DMS53 treated with DMSO at 0.1 percent for 48 hours (cell line): ENCODE data around the gene MTCL1.

Experiments
- DNase-seq: peaks from one replicate; lab custom pipeline; 2025; ENCODE audit not compliant: unreplicated experiment; lab: John Stamatoyannopoulos, UW

MTCL1 gene

DNA sequence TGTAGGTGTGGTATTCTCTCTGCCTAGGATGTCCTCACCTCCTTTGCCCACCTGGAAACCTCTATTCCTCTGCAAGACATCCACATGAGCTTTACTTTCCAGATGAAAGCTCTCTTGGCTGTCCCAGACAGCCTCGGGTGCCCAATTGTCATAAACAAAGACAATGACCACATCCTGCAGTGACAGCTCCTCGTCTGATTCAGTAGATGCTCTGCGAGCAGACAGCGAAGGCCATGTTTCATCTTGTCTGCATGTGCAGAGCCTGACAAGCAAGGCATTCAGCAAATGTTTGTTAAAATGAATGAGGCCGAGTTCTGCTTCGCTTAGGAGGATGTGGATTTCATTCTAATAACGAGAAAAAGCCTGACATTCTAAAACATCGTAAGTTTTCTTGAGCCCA is 150.9 kb downstream of the MTCL1 start:
- DNase-seq, result no peak

GRCh38 chr18:8856769-8857393 is 151.5 kb downstream of the MTCL1 start:
- DNase-seq, result no peak

- DNase-seq, result no peak
These were observed 152.4 kb downstream of the MTCL1 start for GRCh38 chr18:8857806-8858205.

DNA sequence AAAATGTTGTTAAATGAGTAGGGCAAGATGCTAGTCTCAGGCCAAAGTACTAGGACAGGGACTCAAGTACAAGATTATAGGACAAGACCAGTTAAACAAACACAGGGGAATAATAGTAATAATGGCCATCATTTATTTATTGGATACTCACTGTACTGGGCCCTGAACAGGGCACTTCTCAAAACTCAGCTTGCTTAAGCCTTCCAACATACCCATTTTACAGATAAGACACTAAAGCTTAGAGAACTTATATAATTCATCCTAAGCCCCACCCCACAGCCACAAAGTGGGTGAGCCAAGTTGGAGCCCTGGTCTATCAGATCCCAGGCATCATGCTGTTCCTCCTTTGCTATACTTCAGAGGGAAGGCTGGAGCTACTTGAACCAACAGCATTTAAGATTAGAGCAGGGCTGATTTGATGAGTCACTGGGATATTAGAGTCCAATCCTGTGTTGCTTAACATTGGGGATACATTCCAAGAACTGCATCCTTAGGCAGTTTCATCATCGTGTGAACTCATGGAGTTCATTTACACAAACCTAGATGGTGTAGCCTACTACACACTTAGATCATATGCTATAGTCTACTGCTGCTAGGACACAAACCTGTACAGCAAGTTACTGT is 153.6 kb downstream of the MTCL1 start:
- DNase-seq, result no peak

DNA sequence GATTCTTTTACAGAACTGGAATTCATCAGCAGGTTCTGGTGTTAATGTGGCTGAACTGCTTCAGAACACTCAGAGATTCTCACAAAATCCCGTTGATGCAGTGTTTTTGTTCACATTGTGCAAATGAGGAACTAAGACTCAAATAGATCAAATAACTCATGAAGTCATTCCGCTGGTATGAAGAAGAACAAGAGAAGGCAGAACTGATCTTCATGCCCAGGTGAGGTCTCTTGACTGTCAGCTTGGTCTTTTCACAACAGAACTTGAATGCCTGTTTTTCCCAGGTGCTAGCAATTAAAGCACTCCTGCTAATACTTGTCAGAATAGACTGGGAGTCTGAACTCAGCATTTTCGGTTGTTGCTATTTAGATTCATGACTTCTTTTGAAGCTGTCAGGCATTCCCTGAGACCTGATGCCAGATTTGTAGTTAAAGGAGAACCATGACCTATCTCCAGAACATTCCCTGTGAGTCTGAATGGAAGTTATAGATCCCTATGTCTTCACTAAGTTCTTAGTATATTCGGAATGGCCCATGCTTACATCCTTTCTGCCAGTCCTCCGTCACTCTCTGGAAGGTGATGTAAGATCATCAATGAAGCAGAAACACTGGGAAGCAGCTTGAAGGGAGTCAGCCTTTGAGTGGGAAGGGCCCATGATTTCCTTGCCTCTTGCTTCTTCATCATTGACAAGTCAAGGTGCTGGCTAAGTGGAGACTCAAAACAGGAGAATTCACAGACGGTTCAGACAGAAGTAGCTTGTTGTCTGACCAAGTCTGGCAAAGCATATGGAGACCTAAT is 155.7 kb downstream of the MTCL1 start:
- DNase-seq, result no peak

- no peak for DNase-seq
These were observed 158.1 kb downstream of the MTCL1 start for GRCh38 chr18:8863427-8863826.

DNA sequence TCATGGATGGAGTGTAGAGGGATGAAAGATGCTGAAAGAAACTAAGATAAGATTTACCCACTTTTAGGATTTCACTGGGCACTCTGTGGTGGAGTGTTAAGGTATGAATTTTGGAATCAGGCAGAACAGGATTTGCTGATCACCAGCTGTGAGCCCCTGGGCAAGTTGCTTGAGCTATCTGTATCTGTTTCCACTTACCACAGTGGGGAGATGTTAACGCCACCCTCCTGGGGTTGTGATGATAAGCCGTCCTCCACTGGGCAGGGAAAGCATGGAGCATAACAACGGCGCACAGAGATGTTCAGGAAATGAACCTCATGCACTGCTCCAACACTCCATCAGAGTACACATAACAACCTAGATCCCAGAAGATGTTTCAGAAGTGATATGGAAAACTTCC is 160.6 kb downstream of the MTCL1 start:
- DNase-seq, result no peak

- DNase-seq, result no peak
These were observed 161.3 kb downstream of the MTCL1 start for GRCh38 chr18:8866679-8867078.

DNA sequence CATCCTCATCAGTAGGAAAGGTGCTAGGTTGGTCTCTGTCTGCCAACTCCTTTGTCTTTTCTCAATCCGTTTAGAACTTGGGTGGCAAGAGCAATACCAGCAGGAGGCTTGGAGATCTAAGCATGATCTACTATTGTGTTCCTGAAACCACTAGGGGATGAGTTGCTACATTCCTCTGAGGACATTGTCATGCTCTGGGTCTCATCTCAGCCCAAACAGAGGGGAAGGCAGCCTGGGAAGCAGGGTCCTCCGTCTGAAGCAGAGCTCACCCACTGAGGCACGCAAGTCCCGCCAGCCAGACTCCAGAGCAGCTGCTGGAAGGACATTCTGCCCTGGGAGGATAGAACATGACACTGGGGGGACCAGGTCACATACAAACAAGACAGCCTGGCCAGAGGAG is 162.9 kb downstream of the MTCL1 start:
- DNase-seq, result no peak

DNA sequence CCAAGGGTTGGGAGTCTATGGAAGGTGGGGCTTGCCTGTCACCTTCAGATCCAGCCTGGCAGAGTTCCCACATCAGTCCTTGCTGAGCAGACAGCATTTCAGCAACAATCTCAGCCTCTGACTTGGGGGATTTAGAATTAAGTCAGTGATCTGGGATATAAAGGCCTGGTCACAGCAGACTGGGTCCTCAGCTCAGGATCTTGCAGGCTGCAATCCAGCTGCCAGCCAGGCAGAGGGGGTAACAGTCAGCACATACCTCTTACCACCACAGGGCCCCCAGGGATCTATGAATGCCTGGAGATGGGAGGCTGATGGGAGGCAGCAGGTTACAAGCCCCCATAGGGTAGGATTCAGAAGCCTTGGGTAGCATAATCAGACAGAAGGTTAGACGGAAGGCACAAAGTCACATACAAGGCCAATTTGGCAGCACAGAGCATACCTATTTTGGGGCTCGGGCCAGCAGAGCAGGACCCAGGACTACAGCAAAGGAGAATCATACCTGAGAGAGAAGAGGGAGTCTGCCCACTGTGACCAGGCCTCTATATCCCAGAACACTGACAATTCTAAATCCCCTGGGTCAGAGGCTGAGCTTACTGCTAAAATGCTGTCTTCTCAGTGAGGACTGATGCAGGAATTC is 163.5 kb downstream of the MTCL1 start:
- DNase-seq, result no peak

DNA sequence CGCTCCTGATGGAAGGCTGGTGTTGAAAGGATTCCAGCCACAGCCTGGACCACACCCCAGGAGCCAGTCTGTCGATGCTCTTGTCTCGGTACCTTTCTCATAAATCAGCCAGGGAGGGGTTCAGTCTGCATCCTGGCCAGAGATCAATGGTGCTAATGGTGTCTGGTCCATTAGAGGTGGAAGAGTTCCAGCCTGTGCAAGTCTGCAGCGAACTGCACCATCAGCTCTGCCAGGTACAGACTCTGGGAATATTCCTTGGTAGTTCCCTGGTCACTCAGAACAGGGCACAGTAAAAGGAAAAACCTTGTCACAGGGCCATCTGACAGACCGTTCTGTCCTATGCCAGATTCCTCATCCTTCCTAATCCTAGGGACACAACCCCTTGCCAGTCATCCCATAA is 164.3 kb downstream of the MTCL1 start:
- DNase-seq, result no peak

GRCh38 chr18:8870528-8870927 is 165.2 kb downstream of the MTCL1 start:
- DNase-seq, result no peak

GRCh38 chr18:8871489-8871888 is 166.1 kb downstream of the MTCL1 start:
- DNase-seq, result no peak

DNA sequence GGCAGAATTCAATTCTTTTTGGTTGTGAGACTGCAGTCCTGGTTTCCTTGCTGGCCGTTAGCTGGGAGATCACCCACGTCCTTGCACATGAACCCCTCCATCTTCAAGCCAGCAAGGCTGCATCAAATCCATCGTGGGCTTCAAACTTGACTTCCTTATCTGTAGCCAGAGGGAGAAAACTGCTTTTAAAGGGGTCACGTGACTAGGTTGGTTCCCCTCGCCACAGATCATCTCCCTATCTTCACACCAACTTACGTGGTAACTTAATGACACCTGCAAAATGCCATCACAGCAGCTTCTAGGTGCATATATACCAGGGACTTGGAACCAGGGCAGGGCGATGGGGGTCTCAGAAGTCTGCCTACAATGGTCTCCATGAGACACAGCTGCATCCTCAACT is 169.5 kb downstream of the MTCL1 start:
- no peak for DNase-seq

DNA sequence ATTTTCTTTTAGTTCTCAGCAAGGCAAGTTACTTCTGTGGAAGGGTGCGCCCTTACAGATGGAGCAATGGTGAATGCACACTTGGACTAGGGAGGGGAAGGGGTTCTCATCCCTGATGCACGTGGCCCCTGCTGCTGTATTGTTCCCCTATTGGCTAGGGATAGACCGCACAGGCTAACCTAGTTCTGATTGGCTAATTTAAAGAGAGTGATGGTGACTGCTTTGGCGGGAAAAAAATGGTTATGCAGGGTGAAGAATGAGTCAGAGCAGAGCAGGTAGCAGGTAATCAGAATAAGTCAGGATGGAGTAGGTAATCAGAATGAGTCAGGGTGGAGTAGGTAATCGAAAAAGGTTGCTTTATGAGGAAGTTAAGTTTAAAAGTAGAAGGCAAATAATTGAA is 171.5 kb downstream of the MTCL1 start:
- no peak for DNase-seq

DNA sequence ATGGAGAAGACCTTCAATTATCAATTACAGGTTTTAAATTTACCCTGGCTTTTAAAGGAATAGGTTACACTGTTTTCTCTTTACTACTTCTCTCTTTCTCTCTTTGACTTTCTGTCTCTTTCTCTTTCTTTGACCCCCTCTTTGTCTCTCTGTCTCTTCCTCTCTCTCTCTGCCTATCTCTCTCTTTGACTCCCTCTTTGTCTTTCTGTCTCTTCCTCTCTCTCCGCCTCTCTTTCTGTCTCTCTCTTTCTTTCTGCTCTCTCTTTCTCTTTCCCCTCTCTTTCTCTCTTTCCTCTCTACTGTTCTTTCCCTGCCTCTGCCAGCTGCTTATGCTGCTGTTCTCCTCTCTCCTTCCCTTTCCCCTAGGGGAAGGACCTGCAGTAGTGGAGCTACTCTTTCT is 175.7 kb downstream of the MTCL1 start:
- no peak for DNase-seq
